ENCODE data around the gene UTF1. TPM values are rescaled to one million over a fixed set of nuclear protein-coding genes. Genes with fewer than 3 reads are reported as not detected.
A peak's percentile ranks its signal among the peaks of the same experiment; 100 is the strongest.
"Not testable (repeated sequence)": the region's sequence is repeated elsewhere in the genome, so short reads cannot be mapped to it uniquely, and the experiment has no call there.

The UTF1 gene
- total and polyA plus RNA-seq, 9 donors = 0.06 to 9.3 (median 2.5) TPM; not detected in 2

GRCh38 chr10:133261726-133262325 lies 31.8 kb downstream of the UTF1 start:
- peaks cover 7% of the 10 kb centered on the region for H3K4me1 ChIP-seq (ENCODE audit: insufficient read depth)
- TF ChIP-seq POLR2A (IDR thresholded peaks at IDR 0.05) (peak; percentile 45), CTCF (IDR thresholded peaks at IDR 0.05) (no peak)
- H3K4me3 ChIP-seq = peak overlapping the region; percentile 79
- WGBS, 3 donors = 1 to 2% (median 1%) methylated on average over 22 to 79 of the region's 79 CpGs
- intact Hi-C loops (cut with DNase I) = loop anchor here in 2 of 4 donors (2.0 to 5.0 kb wide), 2 partner anchors 45 to 49 kb away; partner anchors contain the start of genes TUBGCP2 (in 1 of the 2) and ZNF511 (in 1 of the 2)
- no peaks in the 10 kb centered on the region for H3K36me3 ChIP-seq
- H3K27ac ChIP-seq = peak overlapping the region; percentile 95 to 97
- H3K9me3 ChIP-seq = no peaks in the 10 kb centered on the region
- peak; percentile 90 to 97 (median 94) for DNase-seq
- no peaks in the 10 kb centered on the region for H3K27me3 ChIP-seq

GRCh38 chr10:133262696-133263095 lies 32.7 kb downstream of the UTF1 start:
- intact Hi-C loops (cut with DNase I) = loop anchor here in 1 of 4 donors (5.0 kb wide), 1 partner anchor 45 kb away; the partner anchor contains the start of genes TUBGCP2 and ZNF511
- Histone ChIP-seq H3K4me1 (ENCODE audit: insufficient read depth) (peaks cover 5% of the 10 kb centered on the region), H3K27me3 (no peaks in the 10 kb centered on the region), H3K9me3 (no peaks in the 10 kb centered on the region), H3K27ac (no peak overlapping the region), H3K4me3 (no peak overlapping the region), H3K36me3 (no peaks in the 10 kb centered on the region)
- WGBS, 3 donors = 85 to 88% (median 86%) methylated on average over 11 to 14 of the region's 14 CpGs
- DNase-seq = peak in 1 of 5 donors; percentile 65
- no peak for TF ChIP-seq POLR2A (IDR thresholded peaks at IDR 0.05)
- no peak for TF ChIP-seq EP300 (IDR thresholded peaks at IDR 0.05)
- no peak for TF ChIP-seq CTCF (IDR thresholded peaks at IDR 0.05)

- no peaks in the 10 kb centered on the region for H3K9me3 ChIP-seq
- H3K4me3 ChIP-seq = no peak overlapping the region
- no peak overlapping the region for H3K27ac ChIP-seq
- no peak for DNase-seq
- WGBS, 3 donors = 88 to 94% (median 91%) methylated on average over 10 of the region's 10 CpGs
- TF ChIP-seq POLR2A (IDR thresholded peaks at IDR 0.05) = no peak
- TF ChIP-seq CTCF (IDR thresholded peaks at IDR 0.05) = no peak
- TF ChIP-seq EP300 (IDR thresholded peaks at IDR 0.05) = no peak
- intact Hi-C loops (cut with DNase I) = loop anchor here in 1 of 4 donors (5.0 kb wide), 1 partner anchor 44 kb away; the partner anchor contains the start of genes TUBGCP2 and ZNF511
- no peaks in the 10 kb centered on the region for H3K27me3 ChIP-seq
- H3K4me1 ChIP-seq (ENCODE audit: insufficient read depth) = peaks cover 3% of the 10 kb centered on the region
- no peaks in the 10 kb centered on the region for H3K36me3 ChIP-seq
Observed at GRCh38 chr10:133263674-133264073, 33.7 kb downstream of the UTF1 start.

- TF ChIP-seq EP300 (IDR thresholded peaks at IDR 0.05) (no peak), POLR2A (IDR thresholded peaks at IDR 0.05) (no peak), CTCF (IDR thresholded peaks at IDR 0.05) (no peak)
- WGBS, 3 donors = 85 to 88% (median 85%) methylated on average over 9 of the region's 9 CpGs
- no peak overlapping the region for H3K4me3 ChIP-seq
- H3K27me3 ChIP-seq = no peaks in the 10 kb centered on the region
- no peak overlapping the region for H3K27ac ChIP-seq
- intact Hi-C loops (cut with DNase I) = loop anchor here in 1 of 4 donors (5.0 kb wide), 1 partner anchor 43 kb away; the partner anchor contains the start of genes TUBGCP2 and ZNF511
- H3K4me1 ChIP-seq (ENCODE audit: insufficient read depth) = peaks cover 3% of the 10 kb centered on the region
- H3K9me3 ChIP-seq = no peaks in the 10 kb centered on the region
- no peaks in the 10 kb centered on the region for H3K36me3 ChIP-seq
- DNase-seq = no peak
Observed at GRCh38 chr10:133264461-133264860, 34.4 kb downstream of the UTF1 start.

GRCh38 chr10:133265052-133265451 lies 35.0 kb downstream of the UTF1 start:
- H3K27me3 ChIP-seq; intact Hi-C loops (cut with DNase I); H3K9me3 ChIP-seq; H3K36me3 ChIP-seq; H3K4me3 ChIP-seq; DNase-seq; H3K4me1 ChIP-seq (ENCODE audit: insufficient read depth); H3K27ac ChIP-seq: not testable (repeated sequence)
- WGBS, 3 donors = 78 to 88% (median 81%) methylated on average over 9 to 10 of the region's 10 CpGs
